Mammary epithelial cell (primary cell): Measurements from ENCODE around the gene FGF14.

Source experiments
- EZH2 ChIP-seq: IDR thresholded peaks from 2 replicates; pipeline ENCODE4 v1.6.1; 2012; ENCODE audit warnings: low read length, inconsistent platforms, borderline replicate concordance
- TF ChIP-seq, protein P1 (sequence below), 2 donors: IDR thresholded peaks in 1 of 2; conservative IDR thresholded peaks in 1 of 2; 2 replicates each; pipeline ENCODE4 v1.5.1; 2011 to 2012; ENCODE audit warnings: inconsistent platforms in 2 of 2, low read length in 2 of 2, mild to moderate bottlenecking in 2 of 2, control low read depth in 1 of 2, low read depth in 1 of 2; ENCODE audit not compliant: insufficient read depth in 1 of 2; ENCODE audit errors: extremely low read depth in 1 of 2

DNA sequence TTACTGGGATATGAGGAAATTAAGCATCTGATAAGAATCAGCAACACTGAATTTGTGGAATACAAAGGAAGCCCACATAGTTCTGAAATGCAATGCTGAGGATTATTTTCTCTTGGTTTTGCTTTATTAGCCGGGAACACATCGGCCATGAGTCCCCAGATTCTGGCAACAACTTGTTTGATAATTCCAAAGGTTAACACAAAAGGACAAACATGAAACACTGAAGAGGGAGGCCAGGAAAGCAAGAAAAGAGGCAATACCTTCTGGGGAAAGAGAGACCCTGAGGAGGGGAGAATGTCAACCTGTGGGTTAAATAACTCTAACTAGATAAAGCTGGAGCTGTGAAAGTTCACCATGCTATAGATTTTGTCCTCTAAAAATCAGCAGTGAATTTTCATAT lies 663.5 kb downstream of the FGF14 start:
- TF ChIP-seq, protein P1, sequence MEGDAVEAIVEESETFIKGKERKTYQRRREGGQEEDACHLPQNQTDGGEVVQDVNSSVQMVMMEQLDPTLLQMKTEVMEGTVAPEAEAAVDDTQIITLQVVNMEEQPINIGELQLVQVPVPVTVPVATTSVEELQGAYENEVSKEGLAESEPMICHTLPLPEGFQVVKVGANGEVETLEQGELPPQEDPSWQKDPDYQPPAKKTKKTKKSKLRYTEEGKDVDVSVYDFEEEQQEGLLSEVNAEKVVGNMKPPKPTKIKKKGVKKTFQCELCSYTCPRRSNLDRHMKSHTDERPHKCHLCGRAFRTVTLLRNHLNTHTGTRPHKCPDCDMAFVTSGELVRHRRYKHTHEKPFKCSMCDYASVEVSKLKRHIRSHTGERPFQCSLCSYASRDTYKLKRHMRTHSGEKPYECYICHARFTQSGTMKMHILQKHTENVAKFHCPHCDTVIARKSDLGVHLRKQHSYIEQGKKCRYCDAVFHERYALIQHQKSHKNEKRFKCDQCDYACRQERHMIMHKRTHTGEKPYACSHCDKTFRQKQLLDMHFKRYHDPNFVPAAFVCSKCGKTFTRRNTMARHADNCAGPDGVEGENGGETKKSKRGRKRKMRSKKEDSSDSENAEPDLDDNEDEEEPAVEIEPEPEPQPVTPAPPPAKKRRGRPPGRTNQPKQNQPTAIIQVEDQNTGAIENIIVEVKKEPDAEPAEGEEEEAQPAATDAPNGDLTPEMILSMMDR (conservative IDR thresholded peaks at IDR 0.05 in 1 of 2, IDR thresholded peaks at IDR 0.05 in 1 of 2; ENCODE audit: extremely low read depth in 1 of 2, insufficient read depth in 1 of 2, low read depth in 1 of 2, low read length in 2 of 2): no peak
- no peak for TF ChIP-seq EZH2
